HCT116 (cell line): Measurements from ENCODE around the gene TEDC1. TPM values are rescaled to one million over a fixed set of nuclear protein-coding genes. Genes with fewer than 3 reads are reported as not detected.
A peak's percentile ranks its signal among the peaks of the same experiment; 100 is the strongest.

Experiments
- ATAC-seq: fragments of 200-7000 bp; cut with Tn5 transposase; 2 replicates; pipeline ENCODE4 v1.9.1; 2020; ENCODE audit warnings: mild to moderate bottlenecking, moderate library complexity
- BruUV-seq: library from RNA; stranded (reverse); fragments of 400-500 nt; replicated peaks from 2 replicates; lab custom pipeline; 2021; lab: Mats Ljungman, UMichigan
- CTCF ChIA-PET: fragments of 300-600 bp; sonication (Branson Sonifier 250); formaldehyde crosslinking; loops from one replicate; lab custom pipeline; 2021; ENCODE audit warnings: antibody characterized with exemption; lab: Charles Lee
- POLR2A ChIA-PET: fragments of 300-600, 350-600 bp; sonication (Branson Sonifier 250); formaldehyde crosslinking; loops from one replicate; lab custom pipeline; 2021; ENCODE audit warnings: antibody characterized with exemption; lab: Charles Lee
- RAD21 ChIA-PET, 2 experiments: fragments of 300-600 bp; sonication (Branson Sonifier 250); formaldehyde crosslinking; loops; one replicate each; lab custom pipeline; 2023; ENCODE audit warnings: low total read pairs in 2 of 2; ENCODE audit not compliant: uncharacterized antibody in 2 of 2, unreplicated experiment in 2 of 2, low non-redundant PET in 1 of 2; lab: Charles Lee
- DNase-seq: peaks from one replicate; pipeline ENCODE4 v3.0.0-alpha.2; 2010; ENCODE audit warnings: low read depth, low spot score
- H2AFZ ChIP-seq: fragments of 200-600 bp; shearing (Covaris generic), sonication (generic); 2 replicates; pipeline ENCODE4 v1.6.1; 2017; ENCODE audit warnings: low read depth, mixed run types, mixed read lengths, antibody characterized with exemption, low read length; ENCODE audit not compliant: poor library complexity, severe bottlenecking
- H3K27ac ChIP-seq: 2 replicates; pipeline ENCODE4 v1.5.1; 2012; ENCODE audit warnings: low read depth, low read length
- H3K27me3 ChIP-seq: fragments of 200-600 bp; sonication (generic); 2 replicates; pipeline ENCODE4 v1.6.1; 2016; ENCODE audit warnings: mixed run types, low read length, mixed read lengths; ENCODE audit not compliant: insufficient read depth
- H3K36me3 ChIP-seq, 2 experiments: fragments of 200-500 bp in 1 of 2; fragments of 200-600 bp in 1 of 2; sonication (Bioruptor generic) in 1 of 2; sonication (generic) in 1 of 2; 2 replicates each; pipeline versions ENCODE4 v1.5.1 to v1.6.1; 2014 to 2016; ENCODE audit warnings: low read length in 2 of 2, inconsistent platforms in 1 of 2, mixed read lengths in 1 of 2, mixed run types in 1 of 2; ENCODE audit not compliant: insufficient read depth in 2 of 2, control insufficient read depth in 1 of 2
- H3K4me1 ChIP-seq, 2 experiments: fragments of 200-600 bp in 1 of 2; sonication (generic) in 1 of 2; 2 replicates each; pipeline versions ENCODE4 v1.5.1 to v1.6.1; 2012 to 2017; ENCODE audit warnings: low read length in 2 of 2, inconsistent platforms in 1 of 2, mild to moderate bottlenecking in 1 of 2, mixed read lengths in 1 of 2, mixed run types in 1 of 2, moderate library complexity in 1 of 2; ENCODE audit not compliant: insufficient read depth in 2 of 2, control insufficient read depth in 1 of 2
- H3K4me2 ChIP-seq: fragments of 200-600 bp; sonication (generic); 2 replicates; pipeline ENCODE4 v1.6.1; 2017; ENCODE audit warnings: mixed run types, low read length, mixed read lengths
- H3K4me3 ChIP-seq, 2 experiments: fragments of 200-600 bp in 1 of 2; sonication (generic) in 1 of 2; replicated peaks in 1 of 2; 2 replicates each; pipeline ENCODE4 v1.5.1; 2011 to 2016; ENCODE audit warnings: low read length in 2 of 2, control low read depth in 1 of 2, low read depth in 1 of 2, mild to moderate bottlenecking in 1 of 2, mixed read lengths in 1 of 2, mixed run types in 1 of 2
- H3K79me2 ChIP-seq: fragments of 200-600 bp; sonication (generic); 2 replicates; pipeline ENCODE4 v1.6.1; 2017; ENCODE audit warnings: mild to moderate bottlenecking, mixed run types, low read length, moderate library complexity, mixed read lengths; ENCODE audit not compliant: insufficient read depth
- H3K9ac ChIP-seq: fragments of 200-600 bp; sonication (generic); 2 replicates; pipeline ENCODE4 v1.6.1; 2016; ENCODE audit warnings: low read length, mixed read lengths
- H3K9me2 ChIP-seq: fragments of 200-600 bp; sonication (generic), shearing (Covaris generic); 2 replicates; pipeline ENCODE4 v1.6.1; 2017; ENCODE audit warnings: mixed run types, mild to moderate bottlenecking, moderate library complexity; ENCODE audit not compliant: insufficient read depth
- H3K9me3 ChIP-seq, 2 experiments: fragments of 200-500 bp in 1 of 2; fragments of 200-600 bp in 1 of 2; sonication (Bioruptor generic) in 1 of 2; sonication (generic) in 1 of 2; 2 replicates each; pipeline ENCODE4 v1.6.1; 2014 to 2017; ENCODE audit warnings: low read length in 2 of 2, mixed read lengths in 2 of 2, inconsistent platforms in 1 of 2, low read depth in 1 of 2, mild to moderate bottlenecking in 1 of 2, mixed run types in 1 of 2, moderate library complexity in 1 of 2; ENCODE audit not compliant: control insufficient read depth in 1 of 2, insufficient read depth in 1 of 2
- H4K20me1 ChIP-seq: fragments of 200-600 bp; sonication (generic), shearing (Covaris generic); 2 replicates; pipeline ENCODE4 v1.6.1; 2017; ENCODE audit warnings: mixed run types, mild to moderate bottlenecking, moderate library complexity; ENCODE audit not compliant: insufficient read depth
- CBX3 ChIP-seq: IDR thresholded peaks from 2 replicates; pipeline ENCODE4 v1.6.1; 2012; ENCODE audit warnings: low read depth
- CEBPB ChIP-seq: IDR thresholded peaks from 2 replicates; pipeline ENCODE4 v1.6.1; 2012; ENCODE audit warnings: low read depth
- EGR1 ChIP-seq: IDR thresholded peaks from 2 replicates; pipeline ENCODE4 v1.6.1; 2012; ENCODE audit warnings: low read depth
- ELF1 ChIP-seq: IDR thresholded peaks from 2 replicates; pipeline ENCODE4 v1.6.1; 2012; ENCODE audit warnings: low read depth, borderline replicate concordance
- EZH2 ChIP-seq: fragments of 200-600 bp; sonication (generic); IDR thresholded peaks from 2 replicates; pipeline ENCODE4 v1.6.1; 2017; ENCODE audit warnings: antibody characterized with exemption, mixed run types
- FOSL1 ChIP-seq: IDR thresholded peaks from 2 replicates; pipeline ENCODE4 v1.6.1; 2012; ENCODE audit warnings: low read depth
- JUND ChIP-seq: IDR thresholded peaks from 2 replicates; pipeline ENCODE4 v1.6.1; 2012
- POLR2A ChIP-seq: IDR thresholded peaks from 2 replicates; pipeline ENCODE4 v1.7.0; 2011; ENCODE audit warnings: borderline replicate concordance; ENCODE audit not compliant: insufficient read depth, insufficient read length; ENCODE audit errors: extremely low read depth
- POLR2AphosphoS5 ChIP-seq: IDR thresholded peaks from 2 replicates; pipeline ENCODE4 v1.6.1; 2011; ENCODE audit warnings: mild to moderate bottlenecking, low read depth, low read length, moderate library complexity
- RAD21 ChIP-seq: IDR thresholded peaks from 2 replicates; pipeline ENCODE4 v1.6.1; 2012; ENCODE audit warnings: low read depth, mild to moderate bottlenecking
- SIN3A ChIP-seq: IDR thresholded peaks from 2 replicates; pipeline ENCODE4 v1.6.1; 2012; ENCODE audit warnings: low read depth
- SP1 ChIP-seq: IDR thresholded peaks from 2 replicates; pipeline ENCODE4 v1.6.1; 2012; ENCODE audit warnings: low read depth
- SRF ChIP-seq: IDR thresholded peaks from 2 replicates; pipeline ENCODE4 v1.6.1; 2012; ENCODE audit warnings: low read depth
- YY1 ChIP-seq: IDR thresholded peaks from 2 replicates; pipeline ENCODE4 v1.6.1; 2011; ENCODE audit warnings: low read length, low read depth, moderate library complexity, mild to moderate bottlenecking; ENCODE audit not compliant: insufficient replicate concordance; ENCODE audit errors: extremely low read depth
- ZFX ChIP-seq: fragments of 450-650 bp; IDR thresholded peaks from 2 replicates; pipeline ENCODE4 v1.6.1; 2017
- intact Hi-C: fragments of 100-400 bp; cut with micrococcal nuclease; formaldehyde crosslinking; loops from 2 replicates; pipeline ENCODE4 v1.10.0; 2022
- total RNA-seq: library from RNA; stranded (reverse); gene quantifications from one replicate; pipeline ENCODE4 v1.2.1, GENCODE V29; 2021; ENCODE audit not compliant: unreplicated experiment
- TF ChIP-seq, protein P1 (sequence below): IDR thresholded peaks from 2 replicates; pipeline ENCODE4 v1.6.1; 2011; ENCODE audit warnings: mild to moderate bottlenecking, low read length, moderate library complexity; ENCODE audit not compliant: insufficient replicate concordance; ENCODE audit errors: extremely low read depth
- TF ChIP-seq, protein P2 (sequence below), 3 experiments: fragments of 200-600 bp in 1 of 3; sonication (generic) in 1 of 3; IDR thresholded peaks in 2 of 3; conservative IDR thresholded peaks in 1 of 3; 2 replicates each; pipeline ENCODE4 v1.5.1; 2012 to 2017; ENCODE audit warnings: low read depth in 2 of 3, low read length in 2 of 3, antibody characterized with exemption in 1 of 3, borderline replicate concordance in 1 of 3, control low read depth in 1 of 3, mild to moderate bottlenecking in 1 of 3, mixed read lengths in 1 of 3, mixed run types in 1 of 3, moderate library complexity in 1 of 3; ENCODE audit not compliant: insufficient read depth in 1 of 3
- TF ChIP-seq, protein P3 (sequence below): IDR thresholded peaks from 2 replicates; pipeline ENCODE4 v1.6.1; 2012; ENCODE audit warnings: low read depth
- TF ChIP-seq, protein P4 (sequence below): IDR thresholded peaks from 2 replicates; pipeline ENCODE4 v1.6.1; 2012
- TF ChIP-seq, protein P5 (sequence below): IDR thresholded peaks from 2 replicates; pipeline ENCODE4 v1.6.1; 2012

Gene TEDC1
- total RNA-seq, 1 experiment from 2014 or later = 40.4 TPM

DNA sequence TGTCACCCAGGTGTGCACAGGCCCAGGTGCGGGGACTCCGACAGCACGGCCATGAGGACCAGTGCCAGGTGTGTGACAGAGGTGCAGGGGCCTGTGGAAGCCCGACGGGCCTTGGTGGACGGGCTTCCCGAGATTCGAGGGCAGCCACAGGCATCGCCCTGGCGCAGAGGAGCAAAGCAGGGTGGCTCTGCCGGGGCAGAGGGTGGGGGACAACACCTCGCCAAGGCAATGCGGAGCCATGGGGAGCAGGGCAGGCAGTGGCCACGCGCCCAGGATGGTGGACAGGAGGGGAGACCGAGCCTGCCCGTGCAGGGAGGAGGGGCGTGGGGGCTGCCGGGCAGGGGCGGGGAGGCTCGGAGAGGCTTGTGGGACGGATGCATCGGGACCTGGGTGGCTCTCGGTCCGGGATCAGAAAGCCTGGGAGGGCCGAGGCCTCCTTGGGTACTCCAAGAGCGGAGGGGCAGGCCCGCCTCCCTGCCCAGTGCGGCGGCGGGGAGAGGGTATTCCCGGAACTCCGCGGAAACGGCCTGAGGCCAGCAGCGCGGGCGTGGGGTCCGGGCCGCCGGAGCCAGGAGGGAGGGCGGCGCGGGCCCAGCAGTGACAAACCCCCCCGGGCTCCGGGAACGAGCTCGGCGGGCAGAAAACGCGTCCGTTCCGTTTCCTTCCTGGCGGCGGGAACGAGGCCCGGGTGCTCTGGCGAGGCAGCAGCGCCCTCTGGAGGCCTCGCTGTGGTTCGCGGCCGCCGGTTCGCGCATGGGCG, 37.0 kb downstream of the TEDC1 start:
- Histone ChIP-seq H3K79me2 (no peaks in the 10 kb centered on the region), H4K20me1 (no peaks in the 10 kb centered on the region), H3K9me2 (no peaks in the 10 kb centered on the region), H3K9ac (peak overlapping the region; percentile 75), H2AFZ (no peak overlapping the region), H3K4me1 (peaks cover 8 to 23% of the 10 kb centered on the region in 2 experiments; a peak in 3 of 4 replicates), H3K27me3 (no peaks in the 10 kb centered on the region), H3K9me3 (no peaks in the 10 kb centered on the region), H3K4me2 (peak overlapping the region; percentile 84), H3K36me3 (no peaks in the 10 kb centered on the region), H3K4me3 (peak overlapping the region; percentile 42 to 62), H3K27ac (peak overlapping the region; percentile 49)
- ChIA-PET CTCF (interaction anchor here (0.6 to 1.6 kb wide), 11 partner anchors 9 to 360 kb away, joined by 3 to 17 read pairs (median 5); no protein-coding TSS in a partner anchor), POLR2A (no interaction called here), RAD21 (interaction anchor here (0.6 to 1.3 kb wide), 6 partner anchors 16 to 157 kb away, joined by 3 to 6 read pairs (median 4); no protein-coding TSS in a partner anchor)
- ATAC-seq (peak; percentile 74), DNase-seq (no peak)
- no TSS peak for BruUV-seq
- intact Hi-C loops = loop anchor here (1.0 to 5.0 kb wide), 2 partner anchors 36 to 157 kb away; partner anchors contain the start of gene TEDC1
- TF ChIP-seq ELF1 (no peak), FOSL1 (no peak), EGR1 (no peak), SRF (no peak), POLR2AphosphoS5 (peak; percentile 67), CEBPB (no peak), RAD21 (peak; percentile 97), YY1 (peak; percentile 12), JUND (no peak), SIN3A (no peak), EZH2 (no peak), ZFX (peak; percentile 81; the same call in 1 of the 2 replicates), SP1 (no peak), CBX3 (no peak), POLR2A (no peak)
- TF ChIP-seq, protein P1, sequence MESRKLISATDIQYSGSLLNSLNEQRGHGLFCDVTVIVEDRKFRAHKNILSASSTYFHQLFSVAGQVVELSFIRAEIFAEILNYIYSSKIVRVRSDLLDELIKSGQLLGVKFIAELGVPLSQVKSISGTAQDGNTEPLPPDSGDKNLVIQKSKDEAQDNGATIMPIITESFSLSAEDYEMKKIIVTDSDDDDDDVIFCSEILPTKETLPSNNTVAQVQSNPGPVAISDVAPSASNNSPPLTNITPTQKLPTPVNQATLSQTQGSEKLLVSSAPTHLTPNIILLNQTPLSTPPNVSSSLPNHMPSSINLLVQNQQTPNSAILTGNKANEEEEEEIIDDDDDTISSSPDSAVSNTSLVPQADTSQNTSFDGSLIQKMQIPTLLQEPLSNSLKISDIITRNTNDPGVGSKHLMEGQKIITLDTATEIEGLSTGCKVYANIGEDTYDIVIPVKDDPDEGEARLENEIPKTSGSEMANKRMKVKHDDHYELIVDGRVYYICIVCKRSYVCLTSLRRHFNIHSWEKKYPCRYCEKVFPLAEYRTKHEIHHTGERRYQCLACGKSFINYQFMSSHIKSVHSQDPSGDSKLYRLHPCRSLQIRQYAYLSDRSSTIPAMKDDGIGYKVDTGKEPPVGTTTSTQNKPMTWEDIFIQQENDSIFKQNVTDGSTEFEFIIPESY = no peak
- TF ChIP-seq, protein P2, sequence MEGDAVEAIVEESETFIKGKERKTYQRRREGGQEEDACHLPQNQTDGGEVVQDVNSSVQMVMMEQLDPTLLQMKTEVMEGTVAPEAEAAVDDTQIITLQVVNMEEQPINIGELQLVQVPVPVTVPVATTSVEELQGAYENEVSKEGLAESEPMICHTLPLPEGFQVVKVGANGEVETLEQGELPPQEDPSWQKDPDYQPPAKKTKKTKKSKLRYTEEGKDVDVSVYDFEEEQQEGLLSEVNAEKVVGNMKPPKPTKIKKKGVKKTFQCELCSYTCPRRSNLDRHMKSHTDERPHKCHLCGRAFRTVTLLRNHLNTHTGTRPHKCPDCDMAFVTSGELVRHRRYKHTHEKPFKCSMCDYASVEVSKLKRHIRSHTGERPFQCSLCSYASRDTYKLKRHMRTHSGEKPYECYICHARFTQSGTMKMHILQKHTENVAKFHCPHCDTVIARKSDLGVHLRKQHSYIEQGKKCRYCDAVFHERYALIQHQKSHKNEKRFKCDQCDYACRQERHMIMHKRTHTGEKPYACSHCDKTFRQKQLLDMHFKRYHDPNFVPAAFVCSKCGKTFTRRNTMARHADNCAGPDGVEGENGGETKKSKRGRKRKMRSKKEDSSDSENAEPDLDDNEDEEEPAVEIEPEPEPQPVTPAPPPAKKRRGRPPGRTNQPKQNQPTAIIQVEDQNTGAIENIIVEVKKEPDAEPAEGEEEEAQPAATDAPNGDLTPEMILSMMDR (IDR thresholded peaks at IDR 0.05 in 2 of 3, conservative IDR thresholded peaks at IDR 0.05 in 1 of 3; ENCODE audit: borderline replicate concordance in 1 of 3, insufficient read depth in 1 of 3, low read depth in 2 of 3, low read length in 2 of 3) = peak; percentile 58 to 83 (median 81)
- TF ChIP-seq, protein P3, sequence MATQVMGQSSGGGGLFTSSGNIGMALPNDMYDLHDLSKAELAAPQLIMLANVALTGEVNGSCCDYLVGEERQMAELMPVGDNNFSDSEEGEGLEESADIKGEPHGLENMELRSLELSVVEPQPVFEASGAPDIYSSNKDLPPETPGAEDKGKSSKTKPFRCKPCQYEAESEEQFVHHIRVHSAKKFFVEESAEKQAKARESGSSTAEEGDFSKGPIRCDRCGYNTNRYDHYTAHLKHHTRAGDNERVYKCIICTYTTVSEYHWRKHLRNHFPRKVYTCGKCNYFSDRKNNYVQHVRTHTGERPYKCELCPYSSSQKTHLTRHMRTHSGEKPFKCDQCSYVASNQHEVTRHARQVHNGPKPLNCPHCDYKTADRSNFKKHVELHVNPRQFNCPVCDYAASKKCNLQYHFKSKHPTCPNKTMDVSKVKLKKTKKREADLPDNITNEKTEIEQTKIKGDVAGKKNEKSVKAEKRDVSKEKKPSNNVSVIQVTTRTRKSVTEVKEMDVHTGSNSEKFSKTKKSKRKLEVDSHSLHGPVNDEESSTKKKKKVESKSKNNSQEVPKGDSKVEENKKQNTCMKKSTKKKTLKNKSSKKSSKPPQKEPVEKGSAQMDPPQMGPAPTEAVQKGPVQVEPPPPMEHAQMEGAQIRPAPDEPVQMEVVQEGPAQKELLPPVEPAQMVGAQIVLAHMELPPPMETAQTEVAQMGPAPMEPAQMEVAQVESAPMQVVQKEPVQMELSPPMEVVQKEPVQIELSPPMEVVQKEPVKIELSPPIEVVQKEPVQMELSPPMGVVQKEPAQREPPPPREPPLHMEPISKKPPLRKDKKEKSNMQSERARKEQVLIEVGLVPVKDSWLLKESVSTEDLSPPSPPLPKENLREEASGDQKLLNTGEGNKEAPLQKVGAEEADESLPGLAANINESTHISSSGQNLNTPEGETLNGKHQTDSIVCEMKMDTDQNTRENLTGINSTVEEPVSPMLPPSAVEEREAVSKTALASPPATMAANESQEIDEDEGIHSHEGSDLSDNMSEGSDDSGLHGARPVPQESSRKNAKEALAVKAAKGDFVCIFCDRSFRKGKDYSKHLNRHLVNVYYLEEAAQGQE = no peak
- TF ChIP-seq, protein P4, sequence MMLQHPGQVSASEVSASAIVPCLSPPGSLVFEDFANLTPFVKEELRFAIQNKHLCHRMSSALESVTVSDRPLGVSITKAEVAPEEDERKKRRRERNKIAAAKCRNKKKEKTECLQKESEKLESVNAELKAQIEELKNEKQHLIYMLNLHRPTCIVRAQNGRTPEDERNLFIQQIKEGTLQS = no peak
- TF ChIP-seq, protein P5, sequence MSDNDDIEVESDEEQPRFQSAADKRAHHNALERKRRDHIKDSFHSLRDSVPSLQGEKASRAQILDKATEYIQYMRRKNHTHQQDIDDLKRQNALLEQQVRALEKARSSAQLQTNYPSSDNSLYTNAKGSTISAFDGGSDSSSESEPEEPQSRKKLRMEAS = peak; percentile 56; the same call in 1 of the 2 replicates
